HCT116 (cell line): Measurements from ENCODE around the gene ZNF438. TPM values are rescaled to one million over a fixed set of nuclear protein-coding genes. Genes with fewer than 3 reads are reported as not detected.

ENCODE experiments used
- ATAC-seq: fragments of 200-7000 bp; cut with Tn5 transposase; 2 replicates; pipeline ENCODE4 v1.9.1; 2020; ENCODE audit warnings: mild to moderate bottlenecking, moderate library complexity
- BruUV-seq: library from RNA; stranded (reverse); fragments of 400-500 nt; replicated peaks from 2 replicates; lab custom pipeline; 2021; lab: Mats Ljungman, UMichigan
- CTCF ChIA-PET: fragments of 300-600 bp; sonication (Branson Sonifier 250); formaldehyde crosslinking; loops from one replicate; lab custom pipeline; 2021; ENCODE audit warnings: antibody characterized with exemption; lab: Charles Lee
- POLR2A ChIA-PET: fragments of 300-600, 350-600 bp; sonication (Branson Sonifier 250); formaldehyde crosslinking; loops from one replicate; lab custom pipeline; 2021; ENCODE audit warnings: antibody characterized with exemption; lab: Charles Lee
- RAD21 ChIA-PET, 2 experiments: fragments of 300-600 bp; sonication (Branson Sonifier 250); formaldehyde crosslinking; loops; one replicate each; lab custom pipeline; 2023; ENCODE audit warnings: low total read pairs in 2 of 2; ENCODE audit not compliant: uncharacterized antibody in 2 of 2, unreplicated experiment in 2 of 2, low non-redundant PET in 1 of 2; lab: Charles Lee
- DNase-seq: peaks from one replicate; pipeline ENCODE4 v3.0.0-alpha.2; 2010; ENCODE audit warnings: low read depth, low spot score
- H2AFZ ChIP-seq: fragments of 200-600 bp; shearing (Covaris generic), sonication (generic); 2 replicates; pipeline ENCODE4 v1.6.1; 2017; ENCODE audit warnings: low read depth, mixed run types, mixed read lengths, antibody characterized with exemption, low read length; ENCODE audit not compliant: poor library complexity, severe bottlenecking
- H3K27ac ChIP-seq: 2 replicates; pipeline ENCODE4 v1.5.1; 2012; ENCODE audit warnings: low read depth, low read length
- H3K27me3 ChIP-seq: fragments of 200-600 bp; sonication (generic); 2 replicates; pipeline ENCODE4 v1.6.1; 2016; ENCODE audit warnings: mixed run types, low read length, mixed read lengths; ENCODE audit not compliant: insufficient read depth
- H3K36me3 ChIP-seq, 2 experiments: fragments of 200-500 bp in 1 of 2; fragments of 200-600 bp in 1 of 2; sonication (Bioruptor generic) in 1 of 2; sonication (generic) in 1 of 2; 2 replicates each; pipeline versions ENCODE4 v1.5.1 to v1.6.1; 2014 to 2016; ENCODE audit warnings: low read length in 2 of 2, inconsistent platforms in 1 of 2, mixed read lengths in 1 of 2, mixed run types in 1 of 2; ENCODE audit not compliant: insufficient read depth in 2 of 2, control insufficient read depth in 1 of 2
- H3K4me1 ChIP-seq, 2 experiments: fragments of 200-600 bp in 1 of 2; sonication (generic) in 1 of 2; 2 replicates each; pipeline versions ENCODE4 v1.5.1 to v1.6.1; 2012 to 2017; ENCODE audit warnings: low read length in 2 of 2, inconsistent platforms in 1 of 2, mild to moderate bottlenecking in 1 of 2, mixed read lengths in 1 of 2, mixed run types in 1 of 2, moderate library complexity in 1 of 2; ENCODE audit not compliant: insufficient read depth in 2 of 2, control insufficient read depth in 1 of 2
- H3K4me2 ChIP-seq: fragments of 200-600 bp; sonication (generic); 2 replicates; pipeline ENCODE4 v1.6.1; 2017; ENCODE audit warnings: mixed run types, low read length, mixed read lengths
- H3K4me3 ChIP-seq, 2 experiments: fragments of 200-600 bp in 1 of 2; sonication (generic) in 1 of 2; replicated peaks in 1 of 2; 2 replicates each; pipeline ENCODE4 v1.5.1; 2011 to 2016; ENCODE audit warnings: low read length in 2 of 2, control low read depth in 1 of 2, low read depth in 1 of 2, mild to moderate bottlenecking in 1 of 2, mixed read lengths in 1 of 2, mixed run types in 1 of 2
- H3K79me2 ChIP-seq: fragments of 200-600 bp; sonication (generic); 2 replicates; pipeline ENCODE4 v1.6.1; 2017; ENCODE audit warnings: mild to moderate bottlenecking, mixed run types, low read length, moderate library complexity, mixed read lengths; ENCODE audit not compliant: insufficient read depth
- H3K9ac ChIP-seq: fragments of 200-600 bp; sonication (generic); 2 replicates; pipeline ENCODE4 v1.6.1; 2016; ENCODE audit warnings: low read length, mixed read lengths
- H3K9me2 ChIP-seq: fragments of 200-600 bp; sonication (generic), shearing (Covaris generic); 2 replicates; pipeline ENCODE4 v1.6.1; 2017; ENCODE audit warnings: mixed run types, mild to moderate bottlenecking, moderate library complexity; ENCODE audit not compliant: insufficient read depth
- H3K9me3 ChIP-seq, 2 experiments: fragments of 200-500 bp in 1 of 2; fragments of 200-600 bp in 1 of 2; sonication (Bioruptor generic) in 1 of 2; sonication (generic) in 1 of 2; 2 replicates each; pipeline ENCODE4 v1.6.1; 2014 to 2017; ENCODE audit warnings: low read length in 2 of 2, mixed read lengths in 2 of 2, inconsistent platforms in 1 of 2, low read depth in 1 of 2, mild to moderate bottlenecking in 1 of 2, mixed run types in 1 of 2, moderate library complexity in 1 of 2; ENCODE audit not compliant: control insufficient read depth in 1 of 2, insufficient read depth in 1 of 2
- H4K20me1 ChIP-seq: fragments of 200-600 bp; sonication (generic), shearing (Covaris generic); 2 replicates; pipeline ENCODE4 v1.6.1; 2017; ENCODE audit warnings: mixed run types, mild to moderate bottlenecking, moderate library complexity; ENCODE audit not compliant: insufficient read depth
- CBX3 ChIP-seq: IDR thresholded peaks from 2 replicates; pipeline ENCODE4 v1.6.1; 2012; ENCODE audit warnings: low read depth
- CEBPB ChIP-seq: IDR thresholded peaks from 2 replicates; pipeline ENCODE4 v1.6.1; 2012; ENCODE audit warnings: low read depth
- POLR2A ChIP-seq: IDR thresholded peaks from 2 replicates; pipeline ENCODE4 v1.7.0; 2011; ENCODE audit warnings: borderline replicate concordance; ENCODE audit not compliant: insufficient read depth, insufficient read length; ENCODE audit errors: extremely low read depth
- RAD21 ChIP-seq: IDR thresholded peaks from 2 replicates; pipeline ENCODE4 v1.6.1; 2012; ENCODE audit warnings: low read depth, mild to moderate bottlenecking
- SP1 ChIP-seq: IDR thresholded peaks from 2 replicates; pipeline ENCODE4 v1.6.1; 2012; ENCODE audit warnings: low read depth
- SRF ChIP-seq: IDR thresholded peaks from 2 replicates; pipeline ENCODE4 v1.6.1; 2012; ENCODE audit warnings: low read depth
- TCF7L2 ChIP-seq: IDR thresholded peaks from 2 replicates; pipeline ENCODE4 v1.7.0; 2011; ENCODE audit warnings: borderline replicate concordance, inconsistent platforms; ENCODE audit not compliant: insufficient read depth, insufficient read length; ENCODE audit errors: extremely low read depth
- ZBTB33 ChIP-seq: IDR thresholded peaks from 2 replicates; pipeline ENCODE4 v1.6.1; 2011; ENCODE audit warnings: mild to moderate bottlenecking, low read length, moderate library complexity; ENCODE audit not compliant: insufficient replicate concordance; ENCODE audit errors: extremely low read depth
- ZFX ChIP-seq: fragments of 450-650 bp; IDR thresholded peaks from 2 replicates; pipeline ENCODE4 v1.6.1; 2017
- intact Hi-C: fragments of 100-400 bp; cut with micrococcal nuclease; formaldehyde crosslinking; loops from 2 replicates; pipeline ENCODE4 v1.10.0; 2022
- total RNA-seq: library from RNA; stranded (reverse); gene quantifications from one replicate; pipeline ENCODE4 v1.2.1, GENCODE V29; 2021; ENCODE audit not compliant: unreplicated experiment
- TF ChIP-seq, protein P1 (sequence below): IDR thresholded peaks from 2 replicates; pipeline ENCODE4 v1.6.1; 2012; ENCODE audit warnings: low read depth
- TF ChIP-seq, protein P2 (sequence below): IDR thresholded peaks from 2 replicates; pipeline ENCODE4 v1.6.1; 2012

The ZNF438 gene
- total RNA-seq, 1 experiment from 2014 or later: 3.3 TPM

GRCh38 chr10:31055573-31056251 lies 24.0 kb upstream of the ZNF438 start:
- TF ChIP-seq ZBTB33 (no peak), SP1 (no peak), SRF (no peak), TCF7L2 (no peak), CBX3 (no peak), ZFX (no peak), CEBPB (no peak), RAD21 (no peak), POLR2A (no peak)
- TF ChIP-seq, protein P1, sequence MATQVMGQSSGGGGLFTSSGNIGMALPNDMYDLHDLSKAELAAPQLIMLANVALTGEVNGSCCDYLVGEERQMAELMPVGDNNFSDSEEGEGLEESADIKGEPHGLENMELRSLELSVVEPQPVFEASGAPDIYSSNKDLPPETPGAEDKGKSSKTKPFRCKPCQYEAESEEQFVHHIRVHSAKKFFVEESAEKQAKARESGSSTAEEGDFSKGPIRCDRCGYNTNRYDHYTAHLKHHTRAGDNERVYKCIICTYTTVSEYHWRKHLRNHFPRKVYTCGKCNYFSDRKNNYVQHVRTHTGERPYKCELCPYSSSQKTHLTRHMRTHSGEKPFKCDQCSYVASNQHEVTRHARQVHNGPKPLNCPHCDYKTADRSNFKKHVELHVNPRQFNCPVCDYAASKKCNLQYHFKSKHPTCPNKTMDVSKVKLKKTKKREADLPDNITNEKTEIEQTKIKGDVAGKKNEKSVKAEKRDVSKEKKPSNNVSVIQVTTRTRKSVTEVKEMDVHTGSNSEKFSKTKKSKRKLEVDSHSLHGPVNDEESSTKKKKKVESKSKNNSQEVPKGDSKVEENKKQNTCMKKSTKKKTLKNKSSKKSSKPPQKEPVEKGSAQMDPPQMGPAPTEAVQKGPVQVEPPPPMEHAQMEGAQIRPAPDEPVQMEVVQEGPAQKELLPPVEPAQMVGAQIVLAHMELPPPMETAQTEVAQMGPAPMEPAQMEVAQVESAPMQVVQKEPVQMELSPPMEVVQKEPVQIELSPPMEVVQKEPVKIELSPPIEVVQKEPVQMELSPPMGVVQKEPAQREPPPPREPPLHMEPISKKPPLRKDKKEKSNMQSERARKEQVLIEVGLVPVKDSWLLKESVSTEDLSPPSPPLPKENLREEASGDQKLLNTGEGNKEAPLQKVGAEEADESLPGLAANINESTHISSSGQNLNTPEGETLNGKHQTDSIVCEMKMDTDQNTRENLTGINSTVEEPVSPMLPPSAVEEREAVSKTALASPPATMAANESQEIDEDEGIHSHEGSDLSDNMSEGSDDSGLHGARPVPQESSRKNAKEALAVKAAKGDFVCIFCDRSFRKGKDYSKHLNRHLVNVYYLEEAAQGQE: no peak
- TF ChIP-seq, protein P2, sequence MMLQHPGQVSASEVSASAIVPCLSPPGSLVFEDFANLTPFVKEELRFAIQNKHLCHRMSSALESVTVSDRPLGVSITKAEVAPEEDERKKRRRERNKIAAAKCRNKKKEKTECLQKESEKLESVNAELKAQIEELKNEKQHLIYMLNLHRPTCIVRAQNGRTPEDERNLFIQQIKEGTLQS: no peak
- TF ChIP-seq, all 23 proteins: peak for 0
- Histone ChIP-seq H2AFZ (no peak overlapping the region), H3K9ac (no peak overlapping the region), H3K4me1 (peaks cover 0 to 17% of the 10 kb centered on the region in 2 experiments; a peak in 2 of 4 replicates), H3K4me3 (no peak overlapping the region), H3K27ac (no peak overlapping the region), H3K36me3 (no peaks in the 10 kb centered on the region), H3K27me3 (no peaks in the 10 kb centered on the region), H3K4me2 (no peak overlapping the region), H3K9me2 (no peaks in the 10 kb centered on the region), H3K79me2 (no peaks in the 10 kb centered on the region), H3K9me3 (no peaks in the 10 kb centered on the region), H4K20me1 (no peaks in the 10 kb centered on the region)
- DNase-seq (no peak), ATAC-seq (no peak)
- intact Hi-C loops: no loop called here
- ChIA-PET POLR2A (no interaction called here), RAD21 (no interaction called here), CTCF (no interaction called here)
- BruUV-seq: no TSS peak
